22Rv1 (cell line): Measurements from ENCODE around the gene C1orf21.

ENCODE experiments used
- ZFX ChIP-seq: fragments of 450-650 bp; IDR thresholded peaks from 2 replicates; pipeline ENCODE4 v1.6.1; 2017; ENCODE audit warnings: antibody characterized with exemption, borderline replicate concordance
- TF ChIP-seq, protein P1 (sequence below): fragments of 450-650 bp; IDR thresholded peaks from 2 replicates; pipeline ENCODE4 v1.5.1; 2017; ENCODE audit warnings: mild to moderate bottlenecking

DNA sequence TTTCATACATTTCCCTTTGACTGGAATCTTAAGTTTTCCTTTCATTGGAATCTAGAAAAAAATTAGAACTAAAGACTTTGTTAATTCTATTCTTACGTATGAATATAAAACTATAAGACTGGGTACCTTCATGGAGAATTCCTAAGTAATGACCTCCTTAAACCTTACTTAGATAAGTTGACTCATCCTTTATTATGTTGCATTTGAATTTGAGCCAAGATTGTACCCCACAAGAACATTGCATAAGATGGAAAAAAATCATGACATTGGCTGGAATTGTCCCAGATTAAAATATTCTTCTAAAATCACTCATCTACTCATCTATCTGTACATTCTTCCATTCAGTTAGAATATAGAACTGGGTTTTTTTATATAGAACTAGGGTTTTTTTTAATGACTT is 137.4 kb downstream of the C1orf21 start:
- TF ChIP-seq, protein P1, sequence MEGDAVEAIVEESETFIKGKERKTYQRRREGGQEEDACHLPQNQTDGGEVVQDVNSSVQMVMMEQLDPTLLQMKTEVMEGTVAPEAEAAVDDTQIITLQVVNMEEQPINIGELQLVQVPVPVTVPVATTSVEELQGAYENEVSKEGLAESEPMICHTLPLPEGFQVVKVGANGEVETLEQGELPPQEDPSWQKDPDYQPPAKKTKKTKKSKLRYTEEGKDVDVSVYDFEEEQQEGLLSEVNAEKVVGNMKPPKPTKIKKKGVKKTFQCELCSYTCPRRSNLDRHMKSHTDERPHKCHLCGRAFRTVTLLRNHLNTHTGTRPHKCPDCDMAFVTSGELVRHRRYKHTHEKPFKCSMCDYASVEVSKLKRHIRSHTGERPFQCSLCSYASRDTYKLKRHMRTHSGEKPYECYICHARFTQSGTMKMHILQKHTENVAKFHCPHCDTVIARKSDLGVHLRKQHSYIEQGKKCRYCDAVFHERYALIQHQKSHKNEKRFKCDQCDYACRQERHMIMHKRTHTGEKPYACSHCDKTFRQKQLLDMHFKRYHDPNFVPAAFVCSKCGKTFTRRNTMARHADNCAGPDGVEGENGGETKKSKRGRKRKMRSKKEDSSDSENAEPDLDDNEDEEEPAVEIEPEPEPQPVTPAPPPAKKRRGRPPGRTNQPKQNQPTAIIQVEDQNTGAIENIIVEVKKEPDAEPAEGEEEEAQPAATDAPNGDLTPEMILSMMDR: no peak
- no peak for TF ChIP-seq ZFX
